HUDEP-2 (cell line): Measurements from ENCODE around the gene TRAPPC6A.

Experiments
- DNase-seq, 76 experiments: peaks; one replicate each; lab custom pipeline; 2025; ENCODE audit not compliant: unreplicated experiment in 76 of 76; lab: John Stamatoyannopoulos, UW

The TRAPPC6A gene

DNA sequence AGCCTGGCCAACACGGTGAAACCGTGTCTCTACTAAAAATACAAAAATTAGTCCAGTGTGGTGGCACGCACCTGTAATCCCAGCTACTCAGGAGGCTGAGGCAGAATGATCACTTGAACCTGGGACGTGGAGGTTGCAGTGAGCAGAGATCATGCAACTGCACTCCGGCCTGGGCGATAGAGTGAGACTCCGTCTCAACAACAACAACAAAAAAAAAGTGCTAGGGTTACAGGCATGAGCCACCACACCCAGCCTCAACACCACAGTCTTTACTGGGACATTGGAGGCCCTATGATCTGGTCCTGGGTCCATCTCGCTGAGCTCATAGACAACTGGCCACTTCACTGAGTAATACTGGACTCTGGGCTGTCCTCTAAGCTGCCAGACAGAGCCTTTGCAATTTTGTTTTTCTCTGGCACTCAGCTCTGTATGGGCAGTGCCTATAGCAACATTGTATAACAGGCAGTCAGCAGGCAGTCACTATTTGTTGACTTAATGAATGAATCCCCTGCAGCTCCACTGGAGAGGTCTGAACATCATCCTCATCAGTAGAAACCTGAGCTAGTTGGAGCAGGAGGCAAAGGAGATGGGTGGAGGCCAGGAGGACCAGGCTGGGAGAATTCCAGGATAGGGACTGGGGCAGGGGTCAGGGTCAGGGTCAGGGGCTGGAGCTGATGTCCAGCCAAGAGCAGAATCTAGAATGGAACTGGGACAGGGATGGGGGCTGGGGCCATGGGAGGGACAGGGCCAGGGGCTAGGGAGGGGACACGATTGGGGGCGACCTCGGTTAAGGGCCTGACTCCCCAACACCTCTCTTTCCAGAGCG lies 8.7 kb upstream of the TRAPPC6A start:
- no peak for DNase-seq

DNA sequence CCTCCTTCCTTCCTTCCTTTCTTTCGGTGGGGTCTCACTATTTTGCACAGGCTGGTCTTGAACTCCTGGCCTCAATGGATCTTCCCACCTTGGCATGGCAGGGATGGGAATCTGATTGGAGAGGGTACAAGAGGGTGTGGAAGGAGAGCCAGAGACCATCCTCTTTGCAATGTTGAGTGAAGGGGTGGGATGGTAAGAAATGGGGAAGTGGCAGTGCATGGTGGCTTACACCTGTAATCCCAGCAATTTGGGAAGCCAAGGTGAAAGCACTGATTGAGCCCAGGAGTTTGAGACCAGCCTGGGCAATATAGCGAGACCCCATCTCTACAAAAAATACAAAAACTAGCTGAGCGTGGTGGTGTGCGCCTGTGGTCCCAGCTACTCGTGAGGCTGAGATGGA lies 6.1 kb upstream of the TRAPPC6A start:
- DNase-seq, result no peak

DNA sequence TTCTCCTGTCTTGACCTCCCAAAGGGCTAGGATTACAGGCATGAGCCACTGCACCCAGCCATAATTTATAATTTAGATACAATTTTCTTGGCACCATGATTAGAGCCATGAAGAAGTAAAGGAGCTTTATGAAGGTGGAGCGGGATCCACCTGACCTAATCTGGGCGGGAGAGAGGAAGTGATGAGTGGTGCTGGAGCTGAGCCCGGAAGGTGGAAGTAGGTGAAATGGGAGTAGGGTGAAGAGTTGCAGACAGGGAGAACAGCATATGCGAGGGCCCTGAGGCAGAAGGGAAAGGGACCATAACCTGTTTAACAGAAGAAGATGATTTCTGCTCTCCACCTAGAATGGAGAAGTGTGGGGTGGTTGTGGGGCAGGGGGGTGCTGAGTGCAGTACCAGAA lies 4.7 kb upstream of the TRAPPC6A start:
- no peak for DNase-seq

DNA sequence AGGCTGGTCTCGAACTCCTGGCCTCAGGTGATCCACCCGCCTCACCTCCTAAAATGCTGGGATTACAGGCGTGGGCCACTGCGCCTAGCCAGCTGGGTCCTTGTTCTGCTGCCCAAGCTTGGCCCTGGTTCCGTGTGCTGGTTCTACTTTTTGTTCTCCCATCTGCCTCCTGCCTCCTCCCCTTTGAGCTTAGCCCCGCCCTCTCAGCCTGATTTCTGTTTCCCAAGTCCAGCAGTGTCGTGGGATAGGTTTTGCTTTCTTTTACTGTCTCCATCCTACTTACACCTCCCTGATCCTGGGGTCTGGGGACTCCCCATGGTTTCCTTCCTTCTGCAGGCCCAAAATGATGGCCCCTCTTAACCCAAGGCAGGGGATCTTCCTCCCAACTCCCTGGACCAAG lies 2.9 kb upstream of the TRAPPC6A start:
- no peak for DNase-seq

DNA sequence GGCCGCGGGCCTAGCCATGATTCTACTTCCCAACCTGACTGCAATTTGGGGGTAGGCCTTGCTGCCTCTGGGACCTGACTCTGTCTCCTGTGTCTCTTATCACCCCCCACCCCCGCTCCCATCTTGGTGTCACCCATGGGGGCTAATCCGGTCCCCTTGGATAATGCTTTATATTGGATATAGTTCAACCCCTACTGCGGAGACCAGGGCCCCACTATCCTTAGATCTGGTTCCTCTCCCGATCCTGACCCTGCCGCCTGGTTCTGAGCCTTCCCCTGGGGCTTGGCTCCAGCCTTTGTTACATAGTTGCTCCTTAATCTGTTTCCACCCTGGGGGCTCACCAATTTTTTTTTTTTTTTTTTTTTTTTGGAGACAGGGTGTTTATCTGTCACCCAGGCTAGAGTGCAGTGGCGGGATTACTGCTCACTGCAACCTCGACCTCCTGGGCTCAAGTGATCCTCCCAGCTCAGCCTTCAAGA lies 1.9 kb upstream of the TRAPPC6A start:
- DNase-seq, result no peak

DNA sequence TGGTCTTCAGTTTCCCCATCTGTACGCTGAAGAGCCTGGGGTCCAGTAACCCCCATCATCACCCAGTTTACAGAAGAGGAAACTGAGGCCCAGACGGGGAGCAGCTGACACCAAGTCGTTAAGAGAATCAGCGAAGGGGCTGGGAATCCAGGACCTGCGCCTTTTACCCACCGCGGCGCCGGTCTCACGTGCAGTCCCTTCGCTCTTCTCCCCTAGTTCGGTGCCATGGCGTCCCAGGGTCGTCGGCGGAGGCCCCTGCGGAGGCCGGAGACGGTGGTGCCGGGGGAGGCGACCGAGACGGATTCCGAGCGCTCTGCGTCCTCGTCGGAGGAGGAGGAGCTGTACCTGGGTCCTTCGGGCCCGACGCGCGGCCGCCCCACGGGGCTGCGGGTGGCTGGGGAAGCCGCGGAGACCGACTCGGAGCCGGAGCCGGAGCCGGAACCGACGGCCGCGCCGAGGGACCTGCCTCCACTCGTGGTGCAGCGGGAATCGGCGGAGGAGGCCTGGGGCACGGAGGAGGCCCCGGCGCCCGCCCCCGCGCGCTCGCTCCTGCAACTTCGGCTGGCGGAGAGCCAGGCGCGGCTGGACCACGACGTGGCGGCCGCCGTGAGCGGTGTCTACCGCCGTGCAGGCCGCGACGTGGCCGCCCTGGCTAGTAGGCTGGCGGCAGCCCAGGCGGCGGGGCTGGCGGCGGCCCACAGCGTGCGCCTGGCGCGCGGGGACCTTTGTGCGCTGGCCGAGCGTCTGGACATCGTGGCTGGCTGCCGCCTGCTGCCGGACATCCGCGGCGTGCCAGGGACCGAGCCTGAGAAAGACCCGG lies 1.2 kb upstream of the TRAPPC6A start:
- peak in 32 of 76 experiments; percentile 23 to 69 (median 44) for DNase-seq

DNA sequence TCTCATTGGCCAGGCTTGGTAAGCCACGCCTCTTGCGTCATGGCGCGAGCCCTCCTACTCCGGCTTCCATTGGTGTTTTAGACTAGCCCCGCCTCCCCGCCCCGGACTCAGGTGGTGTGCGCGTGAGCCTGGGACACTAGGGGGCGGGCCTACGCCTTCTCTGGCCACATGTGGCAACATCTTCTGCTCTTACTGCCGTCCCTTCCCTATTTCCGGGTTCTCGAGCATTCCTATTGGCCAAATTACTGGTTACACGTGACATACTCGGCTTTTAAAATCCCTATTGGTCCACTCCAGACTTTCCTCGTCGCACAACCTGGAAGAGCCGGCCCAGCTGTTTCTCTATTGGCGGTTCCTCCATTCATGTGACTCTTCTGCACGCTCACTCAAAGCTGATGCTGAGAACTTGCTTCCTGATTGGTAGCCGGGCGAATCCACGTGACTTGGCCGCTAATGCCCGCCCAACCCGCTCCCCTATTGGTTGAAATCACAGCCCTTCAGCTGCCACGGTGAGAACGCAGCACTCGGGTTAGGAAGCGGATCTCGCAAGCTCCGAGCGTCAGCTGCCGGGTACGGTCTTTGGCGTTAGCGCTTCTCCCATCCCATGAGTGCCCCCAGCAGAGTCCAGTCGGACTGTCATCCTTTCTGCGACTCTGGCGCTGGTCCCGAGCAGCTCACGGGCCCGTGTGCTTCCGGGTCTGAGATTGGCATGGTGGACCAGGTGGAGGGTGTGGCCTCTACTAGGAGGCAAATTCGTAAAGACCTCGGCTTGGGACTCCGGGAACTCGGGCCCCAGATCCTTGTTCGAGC lies 430 bp upstream of the TRAPPC6A start, which contains the start of gene BLOC1S3:
Gene BLOC1S3, plus strand, starts transcription at position 523 of the 810 bp plus-strand sequence. CDS start 513 bp downstream, outside the sequence.
- peak; percentile 79 to 100 (median 100) for DNase-seq

DNA sequence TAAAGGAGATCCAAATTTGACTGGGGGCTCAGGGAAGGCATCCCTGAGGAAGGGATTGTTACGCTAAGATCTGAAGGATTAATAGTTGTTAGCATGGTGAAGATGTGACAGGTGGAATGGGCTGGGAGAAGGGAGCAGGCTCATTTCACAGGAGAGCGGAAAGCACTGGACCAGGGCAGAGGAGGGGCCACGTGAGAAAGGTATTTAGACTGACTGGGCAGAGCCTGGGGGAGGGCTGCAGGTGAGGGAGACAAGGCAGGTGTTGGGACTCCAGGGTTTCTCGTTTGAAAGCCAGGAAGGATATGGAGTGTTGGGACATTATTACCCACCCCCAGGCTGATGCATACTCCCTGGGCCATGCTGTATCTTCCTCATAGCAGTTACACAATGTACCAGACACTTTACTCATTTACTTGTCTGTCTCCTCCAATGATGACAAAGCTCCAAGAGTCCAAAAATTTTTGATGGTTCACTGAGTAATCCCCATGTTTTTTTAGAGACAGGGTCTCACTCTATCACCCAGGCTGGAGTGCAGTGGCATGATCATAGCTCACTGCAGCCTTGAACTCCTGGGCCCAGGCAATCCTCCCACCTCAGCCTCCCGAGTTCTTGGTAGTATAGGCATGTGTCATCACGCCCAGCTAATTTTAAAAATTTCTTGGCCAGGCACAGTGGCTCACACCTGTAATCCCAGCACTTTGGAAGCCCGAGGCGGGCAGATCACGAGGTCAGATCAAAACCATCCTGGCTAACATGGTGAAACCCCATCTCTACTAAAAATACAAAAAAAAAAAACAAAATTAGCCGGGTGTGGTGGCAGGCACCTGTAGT lies 2.3 kb downstream of the TRAPPC6A start:
- DNase-seq, result no peak

DNA sequence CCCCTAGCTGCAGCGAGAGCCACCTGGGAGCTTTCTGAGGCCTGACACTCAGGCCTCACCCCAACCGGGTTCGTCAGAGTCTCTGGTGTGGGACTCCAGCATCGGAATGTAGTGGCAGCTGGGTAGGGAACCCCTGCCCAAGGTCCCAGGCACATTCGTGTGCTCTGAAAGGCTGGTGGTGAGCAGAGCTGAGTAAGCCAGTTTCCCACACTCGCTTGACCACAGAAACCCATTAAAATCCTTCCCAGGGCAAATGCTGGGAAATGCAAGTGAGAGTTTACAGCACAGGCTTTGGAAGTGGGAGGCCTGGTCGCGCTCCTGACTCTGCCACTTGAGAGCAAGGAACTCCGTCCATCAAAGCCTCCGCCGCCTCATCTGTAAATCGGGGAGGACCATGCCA lies 4.2 kb downstream of the TRAPPC6A start:
- no peak for DNase-seq

DNA sequence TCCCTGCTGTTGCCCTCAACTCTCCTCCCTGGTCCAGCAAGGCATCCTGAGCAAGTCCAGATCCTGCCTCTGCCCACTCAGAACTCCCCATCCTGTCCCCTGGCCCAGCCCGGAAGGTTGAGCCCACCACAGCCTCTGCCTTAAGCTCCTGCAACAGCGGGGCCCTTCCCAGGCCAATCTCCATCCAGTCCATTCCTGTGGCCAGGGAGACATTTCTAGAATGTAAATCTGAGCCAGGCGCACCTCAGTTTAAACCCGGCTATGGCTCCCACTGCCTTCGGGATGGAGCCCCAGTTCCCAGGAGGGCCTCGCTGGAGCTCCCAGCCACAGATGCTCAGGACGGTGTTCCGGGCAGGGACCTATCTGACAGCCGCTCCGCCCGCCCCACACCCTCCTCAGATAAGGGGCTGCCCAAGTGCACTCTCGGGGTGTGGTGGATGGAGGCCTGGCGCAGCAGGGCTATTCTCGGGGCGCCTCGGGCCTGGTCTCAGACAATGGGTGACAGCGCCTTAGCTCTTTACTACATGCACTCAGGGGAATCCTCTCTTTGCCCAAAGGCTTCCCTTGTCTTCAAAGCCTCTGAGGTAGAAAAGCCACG lies 5.3 kb downstream of the TRAPPC6A start:
- DNase-seq, result peak in 4 of 76 experiments; percentile 8 to 33 (median 24)

DNA sequence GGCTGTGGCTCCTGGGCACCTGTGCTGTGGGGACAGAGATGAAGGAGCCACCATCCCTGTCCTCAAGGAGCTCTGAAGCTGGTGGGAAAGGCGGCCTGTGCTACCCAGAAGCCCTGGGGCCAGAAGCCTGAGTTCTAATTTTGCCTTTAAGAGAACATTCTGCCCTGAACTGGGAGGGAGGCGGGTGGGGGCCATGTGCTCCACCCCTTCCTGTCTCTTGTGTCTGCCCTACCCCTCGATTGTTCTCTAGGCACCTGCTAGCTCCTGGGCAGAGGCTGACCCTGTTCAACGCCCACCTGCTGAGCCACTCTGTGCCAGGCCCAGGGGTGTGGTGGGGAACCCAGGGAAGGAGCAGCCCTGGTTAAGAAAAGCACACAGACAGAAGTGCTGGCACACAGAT lies 5.9 kb downstream of the TRAPPC6A start:
- DNase-seq, result no peak

DNA sequence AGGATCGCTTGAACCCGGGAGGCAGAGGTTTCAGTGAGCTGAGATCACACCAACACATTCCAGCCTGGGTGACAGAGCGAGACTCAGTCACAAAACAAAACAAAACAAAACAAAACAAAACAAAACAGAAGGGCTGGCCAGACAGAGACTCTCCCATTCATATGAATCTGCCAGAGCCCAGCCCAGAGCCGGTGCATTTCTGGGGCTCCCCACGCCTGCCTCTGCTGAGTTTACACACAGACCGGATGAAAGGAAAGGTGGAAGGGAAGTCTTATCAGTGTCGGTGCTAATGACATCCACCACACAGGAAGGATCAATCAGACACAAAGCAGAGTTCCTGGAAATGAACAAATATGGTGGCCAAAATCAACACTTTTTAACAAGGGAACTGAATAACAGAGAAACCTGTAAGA lies 6.8 kb downstream of the TRAPPC6A start:
- DNase-seq, result no peak

DNA sequence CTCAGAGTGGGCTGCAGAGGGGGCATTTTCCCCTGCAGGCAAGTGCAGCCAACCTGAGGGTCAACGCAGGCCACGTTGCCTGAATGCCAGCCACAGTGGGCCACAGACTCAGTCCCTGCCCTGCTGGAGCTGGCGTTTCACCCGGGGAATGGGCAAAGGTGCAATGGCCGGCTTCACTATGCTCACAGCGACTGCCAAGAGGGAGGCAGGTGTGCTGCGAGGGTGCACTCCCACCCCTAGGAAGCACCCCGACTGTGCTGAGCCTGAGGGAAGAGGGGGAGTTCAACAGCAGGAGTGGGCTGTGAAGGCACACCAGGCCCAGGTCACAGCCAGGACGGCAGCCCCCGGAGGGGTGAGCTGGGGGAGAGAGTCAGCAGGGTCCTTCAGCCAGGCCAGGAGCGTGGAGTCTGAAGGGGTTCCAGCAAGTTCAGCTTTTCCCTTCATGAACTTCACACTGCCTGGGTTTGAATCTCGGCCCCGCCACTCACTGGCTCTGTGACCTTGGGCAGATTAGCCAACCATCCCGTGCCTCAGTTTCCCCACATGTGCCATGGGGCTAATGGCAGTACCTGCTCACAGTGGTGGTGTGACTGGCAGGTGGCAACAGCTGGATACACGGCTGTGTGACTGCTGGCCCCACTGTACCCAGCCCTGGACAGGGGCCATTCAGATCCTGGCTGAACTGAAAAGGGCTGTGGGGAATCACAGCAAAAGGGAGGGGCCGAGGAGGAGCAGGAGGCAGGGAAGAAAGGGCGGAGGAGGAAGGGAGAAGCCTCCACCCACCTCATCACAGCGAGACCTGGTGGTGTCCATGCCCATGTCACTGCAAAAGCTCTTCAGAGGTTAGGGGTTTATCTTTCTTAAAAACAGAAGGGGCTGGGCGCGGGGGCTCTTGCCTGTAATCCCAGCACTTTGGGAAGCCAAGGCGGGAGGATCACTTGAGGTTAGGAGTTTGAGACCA lies 7.6 kb downstream of the TRAPPC6A start:
- no peak for DNase-seq

DNA sequence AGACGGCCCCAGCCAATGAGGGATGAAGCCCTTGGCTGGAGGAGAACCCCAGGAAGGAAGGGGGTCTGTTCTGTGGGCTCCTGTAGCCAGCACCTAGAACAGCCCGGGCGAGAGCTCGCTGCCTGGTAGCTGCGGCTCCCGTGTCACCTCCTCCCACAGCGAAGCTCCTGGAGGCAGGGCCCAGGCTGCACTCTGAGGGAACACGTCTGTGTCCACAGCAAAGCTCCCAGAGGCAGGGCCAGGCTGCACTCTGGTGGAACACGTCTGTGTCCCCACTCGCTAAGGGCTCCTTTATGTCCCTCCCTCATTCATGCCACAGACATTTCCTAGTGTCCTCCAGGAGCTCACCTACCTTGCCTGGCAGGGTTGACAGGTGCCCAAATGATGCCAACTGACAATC lies 8.4 kb downstream of the TRAPPC6A start:
- no peak for DNase-seq

DNA sequence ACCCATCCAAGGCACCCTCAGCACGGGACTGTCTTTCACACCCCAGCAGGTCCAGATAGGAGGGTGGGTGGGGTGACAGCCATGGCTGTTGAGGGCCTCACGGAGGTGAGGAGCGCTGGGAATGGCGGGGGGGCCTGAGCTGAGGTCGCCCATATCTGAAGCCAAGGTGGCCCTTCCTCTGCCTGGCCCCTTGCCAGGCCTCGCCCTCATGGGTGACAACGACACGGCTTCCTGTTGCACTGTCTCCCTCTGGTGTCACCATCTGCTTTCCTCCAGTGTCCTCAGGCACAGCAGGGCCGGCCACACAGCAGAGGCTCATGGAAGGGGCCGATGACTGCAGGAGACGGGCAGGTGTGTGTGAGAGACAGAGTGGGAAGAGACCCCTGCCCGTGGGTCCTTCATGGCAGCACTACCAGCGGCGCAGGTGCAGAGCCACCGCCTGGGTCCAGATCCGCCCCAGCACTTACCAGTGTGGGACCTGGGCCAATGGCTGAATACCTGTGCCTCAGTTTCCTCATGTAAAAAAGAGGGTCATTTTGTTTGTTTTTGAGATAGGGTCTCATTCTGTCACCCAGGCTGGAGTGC lies 9.2 kb downstream of the TRAPPC6A start:
- peak in 17 of 76 experiments; percentile 13 to 51 (median 25) for DNase-seq

DNA sequence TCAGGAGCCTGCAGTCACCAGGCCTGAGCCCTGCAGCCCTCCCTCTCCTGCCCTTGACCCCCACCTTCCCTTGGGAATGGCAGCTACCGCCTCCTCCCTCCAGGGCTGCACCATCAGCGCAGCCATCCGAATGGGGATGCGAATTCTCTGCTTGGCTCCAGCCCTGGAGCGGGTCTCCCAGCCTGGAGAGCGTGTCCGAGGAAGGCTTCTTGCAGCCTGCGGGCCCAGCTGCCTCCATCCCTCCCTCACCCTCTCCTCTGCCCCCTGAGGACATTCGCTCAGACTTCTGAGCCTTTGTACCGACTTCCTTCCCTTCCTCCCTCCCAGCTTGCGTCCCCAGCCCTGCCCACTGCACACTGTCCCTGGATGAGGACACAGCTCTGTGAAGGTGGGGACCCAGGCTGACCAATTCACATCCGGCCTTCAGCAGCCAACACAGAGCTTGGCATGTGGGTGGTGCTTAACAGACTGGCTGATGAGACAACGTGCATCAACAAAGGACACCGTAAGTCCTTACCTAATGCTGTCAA lies 11.2 kb downstream of the TRAPPC6A start:
- DNase-seq, result no peak

DNA sequence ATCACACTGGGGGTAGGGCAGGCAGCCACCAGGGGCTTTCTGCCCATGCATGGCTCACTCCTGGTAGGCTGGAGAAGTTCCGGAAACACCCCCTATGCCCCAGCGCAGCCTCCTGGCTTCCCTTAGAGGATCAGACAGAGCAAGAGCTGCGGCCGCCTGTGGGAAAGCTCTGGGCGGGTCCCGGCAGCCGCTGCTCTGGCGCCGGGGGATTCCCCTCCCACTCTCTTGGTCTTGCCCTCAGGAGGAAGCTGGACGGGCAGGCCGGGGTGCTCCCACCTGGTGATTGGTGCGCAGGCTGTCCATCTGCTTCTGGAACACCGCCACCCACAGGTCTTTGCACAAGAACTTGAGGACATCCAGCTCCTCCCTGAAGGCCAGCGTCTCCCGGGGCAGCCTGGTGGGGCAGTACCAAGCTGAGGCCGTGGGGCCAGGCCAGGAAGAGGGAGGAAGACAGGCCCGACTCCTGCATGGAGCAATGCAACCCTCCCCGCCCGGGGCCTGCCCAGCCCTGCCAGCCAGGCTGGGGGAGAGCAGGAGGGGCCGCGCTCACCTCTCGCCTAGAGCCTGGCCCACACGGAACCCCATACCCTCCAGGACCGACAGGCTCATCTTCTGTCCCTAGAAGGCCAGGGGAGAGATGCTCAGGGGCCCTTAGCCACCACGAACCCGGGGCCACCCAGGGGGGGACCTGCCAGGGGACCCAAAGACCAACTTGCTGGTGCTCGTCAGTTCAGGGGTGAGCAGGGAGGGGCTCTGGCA lies 13.3 kb downstream of the TRAPPC6A start:
- DNase-seq, result peak in 32 of 76 experiments; percentile 8 to 73 (median 34)
